Endometrial microvascular endothelial cells (primary cell): ENCODE results near the gene YJEFN3. TPM values are rescaled to one million over a fixed set of nuclear protein-coding genes. Genes with fewer than 3 reads are reported as not detected.

Experiments used
- in situ Hi-C: cut with HindIII; loops from 2 replicates; pipeline ENCODE4 v1.10.0; 2017; ENCODE audit warnings: low sequenced_read_pairs, low pct_unique_long_range_greater_than_20kb; ENCODE audit errors: inconsistent ontology term
- total RNA-seq: library from RNA; depleted of rRNA; stranded (reverse); fragments of >200 nt; gene quantifications from one replicate; pipeline ENCODE4 v1.2.3, GENCODE V29; 2015; ENCODE audit errors: inconsistent ontology term

The YJEFN3 gene
- total RNA-seq, 1 donor from 2014 or later: not detected

- in situ Hi-C loops: no loop called here
Observed at GRCh38 chr19:19514881-19515641, 13.7 kb upstream of the YJEFN3 start, which contains the start of gene TSSK6. TSS of gene TSSK6 (minus strand) at chr19:19515548. CDS start at chr19:19515427, 121 bp downstream.

- in situ Hi-C loops: no loop called here
Observed at GRCh38 chr19:19515642-19516519, 12.8 kb upstream of the YJEFN3 start, which contains the start of gene NDUFA13. TSS of gene NDUFA13 (plus strand) at chr19:19516225. CDS start at chr19:19516239, 14 bp downstream.

DNA sequence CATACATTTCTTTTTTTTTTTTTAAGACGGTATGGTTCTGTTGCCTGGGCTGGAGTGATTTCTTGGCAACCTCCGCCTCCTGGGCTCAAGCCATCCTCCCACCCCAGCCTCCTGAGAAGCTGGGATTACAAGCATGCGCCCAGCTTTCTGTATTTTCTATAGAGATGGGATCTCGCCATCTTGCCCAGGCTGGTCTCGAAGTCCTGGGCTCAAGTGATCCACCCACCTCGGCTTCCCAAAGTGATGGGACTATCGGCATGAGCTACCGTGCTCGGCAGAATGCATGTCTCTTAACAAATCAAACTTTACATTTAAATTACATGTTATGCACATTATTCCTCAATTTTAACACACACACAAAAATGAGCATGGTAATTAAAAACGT lies 11.5 kb upstream of the YJEFN3 start:
- in situ Hi-C loops: no loop called here

- in situ Hi-C loops: no loop called here
Observed at GRCh38 chr19:19520989-19521388, 7.7 kb upstream of the YJEFN3 start.

GRCh38 chr19:19523177-19523576 lies 5.5 kb upstream of the YJEFN3 start:
- in situ Hi-C loops: no loop called here

DNA sequence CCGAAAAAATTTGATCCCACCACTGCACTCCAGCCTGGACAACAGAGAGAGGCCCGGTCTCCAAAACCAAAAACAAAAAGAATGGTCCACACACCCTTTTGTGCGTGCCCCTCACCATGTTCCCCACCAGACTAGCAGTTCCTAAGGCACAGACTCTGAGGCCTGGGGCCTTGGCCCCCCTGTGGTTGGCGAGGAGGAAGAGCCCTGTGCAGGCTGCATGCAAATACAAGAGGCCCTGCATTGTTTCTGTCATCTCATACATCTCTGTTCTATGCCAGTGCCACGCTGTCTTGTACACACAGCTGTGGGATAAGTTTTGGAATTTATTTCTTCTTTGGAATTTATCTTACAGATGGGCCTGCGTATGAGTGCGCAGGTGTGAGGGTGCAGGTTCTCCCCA lies 4.7 kb upstream of the YJEFN3 start:
- in situ Hi-C loops: no loop called here

DNA sequence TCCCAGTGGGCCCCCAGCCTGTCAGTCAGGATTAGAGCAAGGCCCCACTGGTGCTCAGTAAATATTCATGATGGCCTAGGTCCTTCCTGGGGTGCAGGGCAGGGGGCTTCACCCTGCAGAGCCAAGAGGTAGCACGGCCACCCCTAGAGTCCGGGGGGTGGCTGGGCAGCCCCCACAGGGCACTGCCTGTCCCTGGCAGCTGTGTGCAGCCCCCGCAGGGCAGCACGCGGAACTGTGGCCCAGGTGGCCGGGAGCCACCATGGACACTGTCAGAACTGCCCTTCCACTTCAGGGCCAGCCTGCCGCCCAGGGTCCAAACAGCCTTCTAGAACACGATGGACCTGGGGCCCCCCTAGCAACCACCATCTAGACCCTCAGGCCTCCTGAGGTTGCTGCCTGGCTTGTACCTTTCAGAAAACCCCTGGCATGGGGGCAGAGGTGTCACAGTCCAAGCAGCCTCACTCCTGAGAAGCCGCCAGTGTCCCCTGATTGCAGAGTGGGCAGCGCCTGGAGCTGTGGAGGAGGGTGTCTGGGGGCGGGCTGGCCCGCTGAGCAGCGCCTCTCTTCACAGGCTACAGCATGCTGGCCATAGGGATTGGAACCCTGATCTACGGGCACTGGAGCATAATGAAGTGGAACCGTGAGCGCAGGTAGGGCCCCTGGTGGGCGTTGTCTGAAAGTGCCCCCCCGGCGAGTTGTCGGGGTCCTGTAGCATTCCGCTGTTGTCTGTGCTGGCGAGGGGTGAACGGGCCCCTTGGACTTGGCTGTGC lies 2.9 kb upstream of the YJEFN3 start:
- in situ Hi-C loops: no loop called here

DNA sequence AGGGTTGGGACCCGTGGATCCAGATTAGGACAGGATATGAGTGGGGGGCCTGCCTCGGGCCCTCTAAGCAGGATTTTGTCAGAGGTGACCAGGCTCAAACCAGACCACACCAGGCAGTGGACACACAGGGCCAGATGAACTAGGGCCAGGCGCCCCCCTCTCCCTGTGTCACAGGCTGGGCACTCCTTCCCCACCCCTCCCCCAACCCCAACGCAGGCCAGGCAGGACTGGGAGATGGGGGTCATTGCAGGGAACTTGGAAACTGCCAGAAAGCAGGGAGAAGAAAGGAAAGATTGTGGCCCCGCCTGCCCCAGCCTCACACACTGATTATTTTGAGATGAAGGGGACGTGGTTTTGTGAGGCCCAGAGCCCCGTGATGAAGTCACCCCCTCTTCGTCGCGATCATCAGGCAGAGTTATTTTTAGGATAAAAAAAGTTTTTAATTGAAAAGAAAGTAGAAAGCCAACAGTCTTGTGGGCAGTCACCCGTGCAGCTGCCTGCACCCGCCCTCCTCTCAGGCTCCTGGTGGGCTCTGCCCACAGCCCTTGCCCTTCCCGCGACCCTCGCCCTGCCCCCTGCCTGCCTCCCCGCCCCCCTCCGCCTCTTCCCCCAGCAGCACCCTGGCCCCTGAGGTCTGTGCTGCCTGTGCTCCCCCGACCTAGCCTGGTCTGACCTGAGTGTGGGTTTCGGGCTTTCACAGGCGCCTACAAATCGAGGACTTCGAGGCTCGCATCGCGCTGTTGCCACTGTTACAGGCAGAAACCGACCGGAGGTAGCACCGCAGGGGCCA lies 1.9 kb upstream of the YJEFN3 start:
- in situ Hi-C loops: no loop called here

GRCh38 chr19:19527371-19527656 lies 1.4 kb upstream of the YJEFN3 start:
- in situ Hi-C loops: no loop called here

GRCh38 chr19:19527674-19528625 lies 761 bp upstream of the YJEFN3 start:
- in situ Hi-C loops: no loop called here

- in situ Hi-C loops: no loop called here
Observed at GRCh38 chr19:19529783-19530422, 1.2 kb downstream of the YJEFN3 start.

DNA sequence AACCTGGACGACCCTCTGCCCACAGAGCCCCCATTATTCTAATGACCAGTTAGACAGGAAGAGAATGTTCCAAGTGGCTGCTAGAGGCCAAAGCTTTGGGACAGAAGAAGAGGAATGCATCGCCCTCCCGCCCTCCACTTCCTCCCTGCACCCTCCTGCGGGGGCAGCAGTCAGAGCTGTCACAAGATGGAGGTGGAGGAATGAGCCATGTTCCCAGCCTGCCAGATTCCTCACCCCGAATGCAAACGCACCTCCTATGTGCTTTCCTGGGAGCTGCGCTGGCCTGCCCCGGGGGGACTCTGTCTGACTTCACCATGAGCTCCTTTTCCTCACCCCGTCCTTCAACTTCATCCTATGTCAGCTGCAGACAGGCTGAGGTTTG lies 1.7 kb downstream of the YJEFN3 start:
- in situ Hi-C loops: no loop called here

GRCh38 chr19:19530889-19531288 lies 2.2 kb downstream of the YJEFN3 start:
- in situ Hi-C loops: no loop called here

DNA sequence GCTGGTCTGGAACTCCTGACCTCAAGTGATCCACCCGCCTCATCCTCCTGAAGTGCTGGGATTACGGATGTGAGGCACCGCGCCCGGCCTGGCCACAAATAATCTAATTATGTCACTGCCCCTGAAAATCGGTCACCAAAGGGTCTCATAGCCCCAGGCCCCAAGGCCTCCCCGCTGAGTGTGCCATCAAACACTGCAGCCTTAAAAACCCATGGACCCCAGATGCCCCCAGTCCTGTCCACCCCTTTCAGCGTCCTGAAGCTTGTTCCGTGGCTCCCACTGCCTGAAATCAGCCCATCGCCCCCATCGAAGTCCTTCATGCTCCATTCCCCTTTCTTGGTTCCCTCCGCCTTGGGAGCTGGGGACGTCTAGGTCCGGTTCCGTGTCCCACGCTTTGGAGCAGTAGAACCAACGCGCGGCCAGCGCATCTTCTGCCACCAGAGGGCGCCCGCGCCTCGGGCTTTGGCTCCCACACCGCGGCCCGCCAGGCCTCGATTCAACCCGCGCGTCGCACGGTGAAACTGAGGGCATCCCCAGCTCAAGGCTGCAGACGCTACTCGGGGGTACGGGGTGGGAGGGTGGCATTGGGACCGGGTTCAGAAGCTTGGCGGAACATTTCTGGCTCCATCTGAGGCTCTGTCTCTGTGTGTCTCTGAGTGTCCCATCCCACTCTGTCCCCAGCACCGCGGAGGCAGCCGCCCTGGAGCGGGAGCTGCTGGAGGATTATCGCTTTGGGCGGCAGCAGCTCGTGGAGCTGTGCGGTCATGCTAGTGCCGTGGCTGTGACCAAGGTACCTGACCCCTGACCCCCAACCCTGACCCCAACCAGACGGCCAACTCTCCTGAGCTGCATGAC lies 3.5 kb downstream of the YJEFN3 start:
- in situ Hi-C loops: no loop called here

GRCh38 chr19:19532806-19533701 lies 4.3 kb downstream of the YJEFN3 start:
- in situ Hi-C loops: no loop called here
